ENCODE measurements around the gene IFNK.

Gene IFNK
- long read RNA-seq = 0 reads

- no peak for DNase-seq (ENCODE audit: low read depth in 1 of 2, low spot score in 1 of 2)
- Histone ChIP-seq H3K27me3 (ENCODE audit: insufficient read depth, poor library complexity, severe bottlenecking) (no peaks in the 10 kb centered on the region), H3K4me3 (replicated peaks; ENCODE audit: insufficient read depth, low read length) (no peak within 1 kb of the TSS), H3K27ac (replicated peaks) (no peak within 1 kb of the TSS)
- TF ChIP-seq GABPA (IDR thresholded peaks at IDR 0.05; ENCODE audit: low read depth) = no peak
- no peak for TF ChIP-seq POLR2AphosphoS5 (IDR thresholded peaks at IDR 0.05; ENCODE audit: low read depth)
- TF ChIP-seq REST (IDR thresholded peaks at IDR 0.05; ENCODE audit: insufficient replicate concordance, low read depth) = no peak
- no peak for TF ChIP-seq CTCF (IDR thresholded peaks at IDR 0.05; ENCODE audit: insufficient read depth, low read length)
- no peak for TF ChIP-seq SPI1 (IDR thresholded peaks at IDR 0.05; ENCODE audit: borderline replicate concordance, low read depth)
Measured at GRCh38 chr9:27524236-27524635, at the start of gene IFNK. Gene IFNK, plus strand, starts transcription at chr9:27524290. Its CDS starts 47 bp downstream, at chr9:27524337.

- Histone ChIP-seq H3K4me3 (replicated peaks; ENCODE audit: insufficient read depth, low read length) (no peak overlapping the region), H3K27ac (replicated peaks) (no peak overlapping the region), H3K27me3 (ENCODE audit: insufficient read depth, poor library complexity, severe bottlenecking) (no peaks in the 10 kb centered on the region)
- no peak for DNase-seq (ENCODE audit: low read depth in 1 of 2, low spot score in 1 of 2)
- TF ChIP-seq CTCF (IDR thresholded peaks at IDR 0.05; ENCODE audit: insufficient read depth, low read length) (no peak), SPI1 (IDR thresholded peaks at IDR 0.05; ENCODE audit: borderline replicate concordance, low read depth) (no peak), POLR2AphosphoS5 (IDR thresholded peaks at IDR 0.05; ENCODE audit: low read depth) (no peak), GABPA (IDR thresholded peaks at IDR 0.05; ENCODE audit: low read depth) (no peak), REST (IDR thresholded peaks at IDR 0.05; ENCODE audit: insufficient replicate concordance, low read depth) (no peak)
Measured at GRCh38 chr9:27474305-27474704, 49.8 kb upstream of the IFNK start.

- no peak for DNase-seq (ENCODE audit: low read depth in 1 of 2, low spot score in 1 of 2)
- no peak for TF ChIP-seq REST (IDR thresholded peaks at IDR 0.05; ENCODE audit: insufficient replicate concordance, low read depth)
- no peak for TF ChIP-seq GABPA (IDR thresholded peaks at IDR 0.05; ENCODE audit: low read depth)
- no peak for TF ChIP-seq SPI1 (IDR thresholded peaks at IDR 0.05; ENCODE audit: borderline replicate concordance, low read depth)
- TF ChIP-seq POLR2AphosphoS5 (IDR thresholded peaks at IDR 0.05; ENCODE audit: low read depth) = no peak
- no peak overlapping the region for H3K4me3 ChIP-seq (replicated peaks; ENCODE audit: insufficient read depth, low read length)
- H3K27me3 ChIP-seq (ENCODE audit: insufficient read depth, poor library complexity, severe bottlenecking) = no peaks in the 10 kb centered on the region
- no peak overlapping the region for H3K27ac ChIP-seq (replicated peaks)
Measured at GRCh38 chr9:27475057-27475595, 49.0 kb upstream of the IFNK start.
